T-cell (primary cell): ENCODE measurements around the gene BABAM2. TPM values are rescaled to one million over a fixed set of nuclear protein-coding genes. Genes with fewer than 3 reads are reported as not detected.
"Not testable (repeated sequence)": the region's sequence is repeated elsewhere in the genome, so short reads cannot be mapped to it uniquely, and the experiment has no call there.

Experiments
- ATAC-seq, 4 experiments: fragments of 200-7000 bp in 3 of 4; fragments of 150-1000 bp in 1 of 4; cut with Tn5 transposase; replicated peaks in 1 of 4; 1 replicate in 3 of 4; 2 replicates in 1 of 4; pipeline ENCODE4 v1.10.0; 2021; ENCODE audit warnings: moderate library complexity in 3 of 4, mild to moderate bottlenecking in 2 of 4, moderate number of reproducible peaks in 1 of 4
- CTCF ChIA-PET, 2 donors: fragments of 300-600 bp; sonication (Branson Sonifier 250); formaldehyde crosslinking; loops; one replicate each; lab custom pipeline; 2022; ENCODE audit warnings: antibody characterized with exemption in 2 of 2; lab: Charles Lee
- POLR2A ChIA-PET, 2 donors: fragments of 300-600 bp; sonication (Branson Sonifier 250); formaldehyde crosslinking; loops; one replicate each; lab custom pipeline; 2022; ENCODE audit warnings: antibody characterized with exemption in 2 of 2; lab: Charles Lee
- DNase-seq, 35 experiments: peaks; one replicate each; pipeline versions ENCODE4 v3.0.0 to v3.0.0-alpha.2; 2013 to 2023
- H3K27ac ChIP-seq: one replicate; pipeline ENCODE4 v1.5.1; 2013; ENCODE audit warnings: low read length
- H3K27me3 ChIP-seq, 2 experiments: replicated peaks in 1 of 2; 1 replicate in 1 of 2; 2 replicates in 1 of 2; pipeline versions ENCODE4 v1.6.1 to v1.7.0; 2013; ENCODE audit warnings: low read length in 1 of 2, mixed read lengths in 1 of 2; ENCODE audit not compliant: control insufficient read depth in 2 of 2, insufficient read depth in 2 of 2; ENCODE audit errors: extremely low read depth in 1 of 2
- H3K36me3 ChIP-seq, 2 donors: 1 replicate in 1 of 2; 2 replicates in 1 of 2; pipeline versions ENCODE4 v1.6.1 to v1.7.0; 2013; ENCODE audit warnings: low read length in 1 of 2; ENCODE audit not compliant: control insufficient read depth in 2 of 2, insufficient read depth in 1 of 2; ENCODE audit errors: extremely low read depth in 1 of 2
- H3K4me1 ChIP-seq, 2 experiments: 1 replicate in 1 of 2; 2 replicates in 1 of 2; pipeline versions ENCODE4 v1.6.1 to v1.7.0; 2013; ENCODE audit warnings: low read length in 2 of 2, mixed read lengths in 1 of 2; ENCODE audit not compliant: insufficient read depth in 2 of 2, control insufficient read depth in 1 of 2; ENCODE audit errors: extremely low read depth in 1 of 2
- H3K4me3 ChIP-seq, 2 donors: 1 replicate in 1 of 2; 2 replicates in 1 of 2; pipeline versions ENCODE4 v1.5.1 to v1.7.0; 2013; ENCODE audit warnings: mild to moderate bottlenecking in 2 of 2, low read length in 1 of 2, moderate library complexity in 1 of 2; ENCODE audit not compliant: control insufficient read depth in 1 of 2; ENCODE audit errors: extremely low read depth in 1 of 2
- H3K9me3 ChIP-seq: 2 replicates; pipeline ENCODE4 v1.7.0; 2013
- H3K27ac Mint-ChIP-seq, 2 donors: one replicate each; pipeline ENCODE4 v1.8.0; 2020 to 2021; ENCODE audit warnings: mild to moderate bottlenecking in 2 of 2, mixed read lengths in 2 of 2
- H3K27me3 Mint-ChIP-seq, 2 donors: one replicate each; pipeline ENCODE4 v1.8.0; 2021 to 2022; ENCODE audit warnings: mixed read lengths in 2 of 2
- H3K36me3 Mint-ChIP-seq: one replicate; pipeline ENCODE4 v1.8.0; 2021; ENCODE audit warnings: mixed read lengths
- H3K4me1 Mint-ChIP-seq, 3 donors: one replicate each; pipeline ENCODE4 v1.8.0; 2020 to 2022; ENCODE audit warnings: mixed read lengths in 3 of 3, mild to moderate bottlenecking in 1 of 3
- H3K4me3 Mint-ChIP-seq, 3 donors: one replicate each; pipeline ENCODE4 v1.8.0; 2020 to 2022; ENCODE audit warnings: mild to moderate bottlenecking in 3 of 3, mixed read lengths in 3 of 3, moderate library complexity in 3 of 3
- H3K9me3 Mint-ChIP-seq, 3 donors: one replicate each; pipeline ENCODE4 v1.8.0; 2020 to 2022; ENCODE audit warnings: mixed read lengths in 3 of 3
- WGBS: methylation state at CpG from one replicate; pipeline ENCODE4 v1.1.5; 2013; ENCODE audit warnings: missing lambda C conversion rate; ENCODE audit not compliant: insufficient coverage; 5-methylcytosine and 5-hydroxymethylcytosine counted together
- total RNA-seq, 35 experiments: library from RNA in 6 of 35; stranded (reverse) in 6 of 35; fragments of 120-200 nt in 1 of 35; gene quantifications; one replicate each; pipeline versions ENCODE4 v1.2.1 to v1.2.4 and lab custom pipeline; 2013 to 2026

Gene BABAM2
- total RNA-seq, 5 donors from 2014 or later (not counting 1 experiment from before 2014, with no cell fraction given), result 28.4 to 45.2 (median 37.4) TPM

- H3K4me1 Mint-ChIP-seq, result peaks cover 36 to 46% (median 45%) of the 10 kb centered on the region in 3 donors
- ChIA-PET POLR2A (interaction anchor here in 1 of 2 donors (0.6 kb wide), 2 partner anchors 103 to 430 kb away, joined by 3 read pairs; no protein-coding TSS in a partner anchor), CTCF (no interaction called here)
- peak overlapping the region in 2 of 3 donors; percentile 8 to 40 for H3K4me3 Mint-ChIP-seq
- H3K27ac Mint-ChIP-seq, result peak overlapping the region in 1 of 2 donors; percentile 88
- Histone ChIP-seq H3K4me1 (peaks cover 4 to 6% of the 10 kb centered on the region in 2 experiments), H3K9me3 (peaks cover 3% of the 10 kb centered on the region), H3K4me3 (no peak overlapping the region), H3K27me3 (no peaks in the 10 kb centered on the region), H3K36me3 (peaks cover 0 to 2% of the 10 kb centered on the region in 2 donors), H3K27ac (no peak overlapping the region)
- no peaks in the 10 kb centered on the region for H3K27me3 Mint-ChIP-seq
- H3K9me3 Mint-ChIP-seq, result peaks cover 13 to 25% (median 13%) of the 10 kb centered on the region in 3 donors
- DNase-seq (no peak), ATAC-seq (no peak)
- WGBS, result 67% methylated on average over 2 of the region's 4 CpGs
- H3K36me3 Mint-ChIP-seq, result peaks cover 33% of the 10 kb centered on the region
These were observed 76.5 kb downstream of the BABAM2 start for GRCh38 chr2:27967076-27967475.

GRCh38 chr2:27968045-27968444 is 77.5 kb downstream of the BABAM2 start:
- POLR2A ChIA-PET, H3K27ac Mint-ChIP-seq, H3K27ac ChIP-seq, H3K27me3 Mint-ChIP-seq, DNase-seq, H3K4me3 ChIP-seq, H3K4me3 Mint-ChIP-seq, H3K36me3 ChIP-seq, H3K9me3 ChIP-seq, ATAC-seq, H3K4me1 ChIP-seq, H3K27me3 ChIP-seq, CTCF ChIA-PET: not testable (repeated sequence)
- peaks cover 36 to 44% (median 43%) of the 10 kb centered on the region in 3 donors for H3K4me1 Mint-ChIP-seq
- 94% methylated on average over 3 of the region's 4 CpGs for WGBS
- peaks cover 28% of the 10 kb centered on the region for H3K36me3 Mint-ChIP-seq
- peaks cover 13 to 25% (median 13%) of the 10 kb centered on the region in 3 donors for H3K9me3 Mint-ChIP-seq

GRCh38 chr2:27968957-27969356 is 78.4 kb downstream of the BABAM2 start:
- CTCF ChIA-PET, H3K36me3 ChIP-seq, H3K9me3 ChIP-seq, H3K4me3 ChIP-seq, H3K27ac ChIP-seq, DNase-seq, ATAC-seq, H3K4me1 ChIP-seq, H3K27me3 ChIP-seq, H3K4me3 Mint-ChIP-seq, POLR2A ChIA-PET, H3K27ac Mint-ChIP-seq, H3K27me3 Mint-ChIP-seq: not testable (repeated sequence)
- WGBS, result no CpG with 5 or more reads among the region's 2 CpGs
- peaks cover 13 to 25% (median 13%) of the 10 kb centered on the region in 3 donors for H3K9me3 Mint-ChIP-seq
- peaks cover 32 to 41% (median 40%) of the 10 kb centered on the region in 3 donors for H3K4me1 Mint-ChIP-seq
- peaks cover 24% of the 10 kb centered on the region for H3K36me3 Mint-ChIP-seq

- DNase-seq (no peak), ATAC-seq (no peak)
- H3K27ac ChIP-seq, result no peak overlapping the region
- H3K27me3 Mint-ChIP-seq, result no peaks in the 10 kb centered on the region
- H3K9me3 Mint-ChIP-seq, result peaks cover 11 to 17% (median 12%) of the 10 kb centered on the region in 3 donors
- peaks cover 3 to 11% (median 9%) of the 10 kb centered on the region in 3 donors for H3K4me1 Mint-ChIP-seq
- ChIA-PET CTCF (interaction anchor here in 1 of 2 donors (0.6 kb wide), 2 partner anchors 12 to 56 kb away, joined by 3 read pairs; no protein-coding TSS in a partner anchor), POLR2A (interaction anchor here in 1 of 2 donors (0.6 kb wide), 2 partner anchors 170 to 813 kb away, joined by 3 to 4 read pairs; no protein-coding TSS in a partner anchor)
- no peaks in the 10 kb centered on the region for H3K4me1 ChIP-seq
- no peak overlapping the region for H3K4me3 Mint-ChIP-seq
- no peak overlapping the region for H3K27ac Mint-ChIP-seq
- H3K36me3 ChIP-seq, result peaks cover 0 to 2% of the 10 kb centered on the region in 2 donors
- WGBS, result no CpG with 5 or more reads among the region's 2 CpGs
- H3K9me3 ChIP-seq, result no peaks in the 10 kb centered on the region
- H3K27me3 ChIP-seq, result no peaks in the 10 kb centered on the region
- peaks cover 20% of the 10 kb centered on the region for H3K36me3 Mint-ChIP-seq
- H3K4me3 ChIP-seq, result no peak overlapping the region
These were observed 81.8 kb downstream of the BABAM2 start for GRCh38 chr2:27972311-27972710.

GRCh38 chr2:27973592-27973991 is 83.1 kb downstream of the BABAM2 start:
- Mint-ChIP-seq H3K36me3 (peaks cover 17% of the 10 kb centered on the region), H3K27me3 (no peaks in the 10 kb centered on the region), H3K4me1 (peaks cover 11 to 17% (median 14%) of the 10 kb centered on the region in 3 donors), H3K9me3 (peaks cover 7 to 11% (median 10%) of the 10 kb centered on the region in 3 donors), H3K4me3 (no peak overlapping the region), H3K27ac (no peak overlapping the region)
- no peak for DNase-seq
- no peak for ATAC-seq
- Histone ChIP-seq H3K27me3 (no peaks in the 10 kb centered on the region), H3K4me1 (no peaks in the 10 kb centered on the region), H3K9me3 (no peaks in the 10 kb centered on the region), H3K4me3 (no peak overlapping the region), H3K27ac (no peak overlapping the region), H3K36me3 (peaks cover 0 to under 1% of the 10 kb centered on the region in 2 donors)
- ChIA-PET POLR2A (interaction anchor here in 1 of 2 donors (0.6 kb wide), 1 partner anchor 26 kb away, joined by 3 read pairs; no protein-coding TSS in a partner anchor), CTCF (interaction anchor here in 1 of 2 donors (0.6 kb wide), 1 partner anchor 16 kb away, joined by 3 read pairs; no protein-coding TSS in a partner anchor)
- 100% methylated on average over 3 of the region's 3 CpGs for WGBS

DNA sequence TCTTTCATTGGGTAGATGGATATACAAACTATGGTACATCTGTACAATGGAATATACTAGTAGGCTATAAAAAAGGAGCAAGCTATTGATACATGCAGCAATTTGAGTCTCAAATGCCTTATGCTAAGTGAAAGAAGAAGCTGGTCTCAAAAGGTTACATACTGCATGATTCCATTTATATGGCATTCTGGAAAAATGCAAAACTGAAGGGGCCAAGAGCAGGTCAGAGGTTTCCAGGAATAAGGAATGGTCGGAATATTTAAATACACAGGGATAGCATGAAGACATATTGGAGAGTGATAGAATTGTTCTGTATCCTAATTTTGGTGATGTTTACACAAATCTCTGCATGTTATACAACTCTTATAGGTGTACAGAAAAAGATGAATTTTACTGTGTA is 85.8 kb downstream of the BABAM2 start:
- no peaks in the 10 kb centered on the region for H3K36me3 ChIP-seq
- ChIA-PET CTCF (no interaction called here), POLR2A (no interaction called here)
- no peak overlapping the region for H3K27ac Mint-ChIP-seq
- no peaks in the 10 kb centered on the region for H3K9me3 ChIP-seq
- H3K4me1 ChIP-seq, result no peaks in the 10 kb centered on the region
- no peaks in the 10 kb centered on the region for H3K27me3 Mint-ChIP-seq
- H3K27ac ChIP-seq, result no peak overlapping the region
- H3K9me3 Mint-ChIP-seq, result peaks cover 0 to 5% (median 0%) of the 10 kb centered on the region in 3 donors
- H3K4me3 ChIP-seq, result no peak overlapping the region
- peaks cover 22 to 25% (median 23%) of the 10 kb centered on the region in 3 donors for H3K4me1 Mint-ChIP-seq
- H3K36me3 Mint-ChIP-seq, result peaks cover 10% of the 10 kb centered on the region
- DNase-seq, result no peak
- no peak for ATAC-seq
- H3K4me3 Mint-ChIP-seq, result no peak overlapping the region
- no CpG with 5 or more reads among the region's 1 CpG for WGBS
- no peaks in the 10 kb centered on the region for H3K27me3 ChIP-seq
